HEK293T (cell line): ENCODE measurements around the gene FILIP1L.

ENCODE experiments used
- CTCF ChIA-PET: fragments of 350-600 bp; formaldehyde crosslinking; extraction: SDS; loops from one replicate; lab custom pipeline; 2021; ENCODE audit warnings: antibody characterized with exemption, inconsistent platforms; lab: Yijun Ruan, JAX
- POLR2A ChIA-PET: fragments of 350-600 bp; formaldehyde crosslinking; extraction: SDS; loops from one replicate; lab custom pipeline; 2020; ENCODE audit warnings: antibody characterized with exemption, inconsistent platforms; lab: Yijun Ruan, JAX
- DNase-seq: peaks from one replicate; pipeline ENCODE4 v3.0.0; 2012; ENCODE audit warnings: mixed read lengths; ENCODE audit errors: extremely low spot score
- ARNT ChIP-seq: fragments of 450-650 bp; IDR thresholded peaks from 2 replicates; pipeline ENCODE4 v1.6.1; 2017; ENCODE audit warnings: mild to moderate bottlenecking
- BHLHE40 ChIP-seq: fragments of 450-650 bp; IDR thresholded peaks from 2 replicates; pipeline ENCODE4 v1.6.1; 2016; ENCODE audit warnings: mild to moderate bottlenecking, moderate library complexity, borderline replicate concordance
- CTBP1 ChIP-seq: fragments of 450-650 bp; IDR thresholded peaks from 2 replicates; pipeline ENCODE4 v1.6.1; 2016; ENCODE audit warnings: borderline replicate concordance
- ELF4 ChIP-seq: fragments of 450-650 bp; IDR thresholded peaks from 2 replicates; pipeline ENCODE4 v1.6.1; 2017; ENCODE audit warnings: antibody characterized with exemption
- FOXA1 ChIP-seq: fragments of 450-650 bp; IDR thresholded peaks from 2 replicates; pipeline ENCODE4 v1.6.1; 2016; ENCODE audit warnings: mild to moderate bottlenecking
- FOXK2 ChIP-seq: fragments of 450-650 bp; IDR thresholded peaks from 2 replicates; pipeline ENCODE4 v1.6.1; 2016; ENCODE audit warnings: mild to moderate bottlenecking
- FOXM1 ChIP-seq: fragments of 450-650 bp; IDR thresholded peaks from 2 replicates; pipeline ENCODE4 v1.6.1; 2017; ENCODE audit warnings: mild to moderate bottlenecking, borderline replicate concordance
- HDGF ChIP-seq: fragments of 450-650 bp; IDR thresholded peaks from 2 replicates; pipeline ENCODE4 v1.6.1; 2017; ENCODE audit warnings: antibody characterized with exemption, borderline replicate concordance
- L3MBTL2 ChIP-seq: fragments of 450-650 bp; conservative IDR thresholded peaks from 2 replicates; pipeline ENCODE4 v1.6.1; 2016; ENCODE audit warnings: mild to moderate bottlenecking
- LEF1 ChIP-seq: fragments of 450-650 bp; IDR thresholded peaks from 2 replicates; pipeline ENCODE4 v1.6.1; 2017; ENCODE audit warnings: mild to moderate bottlenecking, borderline replicate concordance
- NFRKB ChIP-seq: fragments of 450-650 bp; IDR thresholded peaks from 2 replicates; pipeline ENCODE4 v1.6.1; 2016; ENCODE audit warnings: mild to moderate bottlenecking, moderate library complexity
- PKNOX1 ChIP-seq: fragments of 450-650 bp; IDR thresholded peaks from 2 replicates; pipeline ENCODE4 v1.6.1; 2016
- SP1 ChIP-seq: fragments of 450-650 bp; IDR thresholded peaks from 2 replicates; pipeline ENCODE4 v1.6.1; 2017
- SUZ12 ChIP-seq: fragments of 450-650 bp; IDR thresholded peaks from 2 replicates; pipeline ENCODE4 v1.6.1; 2016; ENCODE audit warnings: mild to moderate bottlenecking
- TARDBP ChIP-seq: fragments of 450-650 bp; IDR thresholded peaks from 2 replicates; pipeline ENCODE4 v1.6.1; 2016
- ZNF384 ChIP-seq: fragments of 450-650 bp; IDR thresholded peaks from 2 replicates; pipeline ENCODE4 v1.6.1; 2016

Gene FILIP1L

GRCh38 chr3:100149713-100150415 is 35.6 kb upstream of the FILIP1L start:
- no peak for TF ChIP-seq ELF4
- ChIA-PET CTCF (no interaction called here), POLR2A (no interaction called here)
- no peak for DNase-seq

GRCh38 chr3:100149130-100149529 is 34.8 kb upstream of the FILIP1L start:
- CTCF ChIA-PET, result no interaction called here
- no peak for TF ChIP-seq ELF4
- TF ChIP-seq CTBP1, result no peak
- no peak for TF ChIP-seq L3MBTL2
- POLR2A ChIA-PET, result no interaction called here
- no peak for DNase-seq

- no peak for TF ChIP-seq SP1
- TF ChIP-seq SUZ12, result no peak
- no peak for TF ChIP-seq BHLHE40
- TF ChIP-seq FOXA1, result no peak
- no peak for TF ChIP-seq L3MBTL2
- TF ChIP-seq HDGF, result no peak
- no peak for TF ChIP-seq FOXM1
- no peak for TF ChIP-seq NFRKB
- no peak for TF ChIP-seq PKNOX1
- TF ChIP-seq TARDBP, result no peak
- no peak for TF ChIP-seq LEF1
- TF ChIP-seq FOXK2, result no peak
- no peak for TF ChIP-seq ZNF384
- no peak for TF ChIP-seq ELF4
- TF ChIP-seq ARNT, result no peak
- no peak for TF ChIP-seq CTBP1
These were observed 30.1 kb upstream of the FILIP1L start for GRCh38 chr3:100144255-100144866.

GRCh38 chr3:100141586-100141985 is 27.3 kb upstream of the FILIP1L start:
- DNase-seq, result no peak
- ChIA-PET POLR2A (no interaction called here), CTCF (no interaction called here)
- TF ChIP-seq ARNT (no peak), ELF4 (no peak), FOXK2 (no peak), BHLHE40 (no peak), PKNOX1 (no peak), ZNF384 (no peak), SP1 (no peak), LEF1 (no peak), NFRKB (no peak)

More at GRCh38 chr3:100144255-100144866, 30.1 kb upstream of the FILIP1L start:
- DNase-seq, result no peak
- POLR2A ChIA-PET, result no interaction called here
- CTCF ChIA-PET, result interaction anchor here (0.6 kb wide), 1 partner anchor 38 kb away, joined by 4 read pairs; no protein-coding TSS in a partner anchor

GRCh38 chr3:100140976-100141375 is 26.7 kb upstream of the FILIP1L start:
- no peak for DNase-seq
- ChIA-PET CTCF (no interaction called here), POLR2A (no interaction called here)
- no peak for TF ChIP-seq FOXM1
- TF ChIP-seq NFRKB, result no peak
- no peak for TF ChIP-seq SUZ12
- no peak for TF ChIP-seq CTBP1
- TF ChIP-seq HDGF, result no peak
- TF ChIP-seq ELF4, result no peak
- no peak for TF ChIP-seq PKNOX1
- no peak for TF ChIP-seq SP1
- no peak for TF ChIP-seq L3MBTL2
- TF ChIP-seq BHLHE40, result no peak
- TF ChIP-seq FOXA1, result no peak
- no peak for TF ChIP-seq TARDBP
- no peak for TF ChIP-seq LEF1
- no peak for TF ChIP-seq ARNT
- no peak for TF ChIP-seq FOXK2

- CTCF ChIA-PET, result no interaction called here
- TF ChIP-seq NFRKB (no peak), FOXK2 (no peak), TARDBP (no peak), ZNF384 (no peak), BHLHE40 (no peak), LEF1 (no peak), CTBP1 (no peak), ARNT (no peak)
- POLR2A ChIA-PET, result no interaction called here
- DNase-seq, result no peak
These were observed 22.6 kb upstream of the FILIP1L start for GRCh38 chr3:100136921-100137320.
